GM12873 (cell line): ENCODE data around the gene ATP2C2.

Experiments used
- TF ChIP-seq, protein P1 (sequence below): IDR thresholded peaks from 2 replicates; pipeline ENCODE4 v1.5.1; 2012; ENCODE audit warnings: low read depth, mild to moderate bottlenecking, moderate library complexity, low read length, control low read depth; ENCODE audit not compliant: insufficient read depth; ENCODE audit errors: missing control alignments

ATP2C2 gene

DNA sequence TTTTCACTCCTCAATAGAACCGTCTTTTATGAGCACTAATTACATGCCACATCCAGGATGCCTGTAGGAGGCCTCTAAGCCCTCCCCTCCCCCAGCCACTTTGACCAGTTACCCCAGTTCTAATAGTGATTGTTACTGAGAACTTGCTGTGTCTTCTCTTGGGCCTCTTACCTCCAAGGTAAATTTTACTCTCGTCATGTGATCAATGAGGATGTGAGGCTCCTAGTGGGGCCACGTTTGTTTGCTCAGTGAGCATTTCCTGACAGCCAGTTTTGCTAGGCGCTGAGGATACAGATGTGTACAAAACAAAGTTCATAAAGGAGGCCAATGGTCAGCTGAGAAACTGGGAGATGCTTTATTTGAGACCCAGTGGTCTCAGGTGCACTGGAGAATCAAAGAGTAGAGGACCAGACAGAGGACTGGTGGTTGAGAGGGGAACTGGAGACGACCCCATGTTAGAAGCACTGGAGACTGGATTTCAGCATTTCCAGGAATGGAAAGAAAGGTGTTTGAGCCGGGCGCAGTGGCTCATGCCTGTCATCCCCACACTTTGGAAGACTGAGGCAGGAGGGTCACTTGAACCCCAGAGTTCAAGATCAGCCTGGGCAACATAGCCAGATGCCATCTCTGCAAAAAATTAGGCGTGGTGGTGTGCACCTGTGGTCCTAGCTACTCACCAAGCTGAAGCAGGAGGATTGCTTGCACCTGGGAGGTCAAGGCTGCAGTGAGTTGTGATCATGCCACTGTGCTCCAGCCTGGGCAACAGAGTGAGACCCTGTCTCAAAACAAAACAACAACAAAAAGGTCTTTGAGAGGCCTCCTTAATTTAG, 2.6 kb downstream of the ATP2C2 start:
- TF ChIP-seq, protein P1, sequence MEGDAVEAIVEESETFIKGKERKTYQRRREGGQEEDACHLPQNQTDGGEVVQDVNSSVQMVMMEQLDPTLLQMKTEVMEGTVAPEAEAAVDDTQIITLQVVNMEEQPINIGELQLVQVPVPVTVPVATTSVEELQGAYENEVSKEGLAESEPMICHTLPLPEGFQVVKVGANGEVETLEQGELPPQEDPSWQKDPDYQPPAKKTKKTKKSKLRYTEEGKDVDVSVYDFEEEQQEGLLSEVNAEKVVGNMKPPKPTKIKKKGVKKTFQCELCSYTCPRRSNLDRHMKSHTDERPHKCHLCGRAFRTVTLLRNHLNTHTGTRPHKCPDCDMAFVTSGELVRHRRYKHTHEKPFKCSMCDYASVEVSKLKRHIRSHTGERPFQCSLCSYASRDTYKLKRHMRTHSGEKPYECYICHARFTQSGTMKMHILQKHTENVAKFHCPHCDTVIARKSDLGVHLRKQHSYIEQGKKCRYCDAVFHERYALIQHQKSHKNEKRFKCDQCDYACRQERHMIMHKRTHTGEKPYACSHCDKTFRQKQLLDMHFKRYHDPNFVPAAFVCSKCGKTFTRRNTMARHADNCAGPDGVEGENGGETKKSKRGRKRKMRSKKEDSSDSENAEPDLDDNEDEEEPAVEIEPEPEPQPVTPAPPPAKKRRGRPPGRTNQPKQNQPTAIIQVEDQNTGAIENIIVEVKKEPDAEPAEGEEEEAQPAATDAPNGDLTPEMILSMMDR: no peak

DNA sequence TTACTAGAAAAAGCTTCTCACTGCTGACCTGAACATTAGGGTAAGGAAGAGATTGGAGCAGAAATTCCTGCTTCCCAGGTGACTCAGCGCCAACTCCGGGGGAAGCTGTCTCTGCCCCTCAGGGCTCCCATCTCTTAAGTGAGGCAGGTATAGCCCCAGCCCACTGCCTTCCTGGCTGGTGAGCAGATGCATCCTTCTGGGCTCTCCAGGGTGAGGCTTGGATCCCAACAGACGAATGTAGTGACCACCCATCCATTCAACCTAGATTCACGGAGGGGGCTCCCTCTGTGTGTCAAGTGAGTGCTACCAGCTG, 3.2 kb downstream of the ATP2C2 start:
- TF ChIP-seq, protein P1: no peak

DNA sequence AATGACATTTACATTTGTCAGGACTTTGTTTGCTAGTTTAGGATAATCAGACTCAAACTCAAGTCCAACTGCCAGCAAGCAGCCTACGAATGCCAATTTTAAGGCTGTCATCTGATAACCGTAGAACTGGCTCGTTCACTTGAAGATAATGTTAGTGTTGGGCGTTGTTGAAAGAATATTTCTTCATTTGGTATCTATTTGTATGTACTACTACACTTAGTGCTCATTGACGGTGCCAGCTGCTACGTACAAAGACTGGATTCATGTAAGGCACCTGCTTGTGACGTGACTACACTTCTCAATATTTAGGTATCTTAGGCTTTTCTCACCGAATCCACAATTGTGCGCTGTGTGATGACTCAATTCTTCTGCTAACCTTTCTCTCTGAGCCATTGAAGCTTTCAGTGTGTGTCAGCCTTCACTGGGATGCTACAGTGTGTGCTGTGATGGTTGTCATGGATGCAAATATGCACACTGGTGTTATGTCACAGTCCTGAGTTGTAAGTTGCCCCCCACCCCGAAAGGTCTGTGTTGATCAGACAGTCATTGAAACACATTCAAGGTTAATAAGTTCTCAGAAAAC, 5.7 kb downstream of the ATP2C2 start:
- TF ChIP-seq, protein P1: no peak

DNA sequence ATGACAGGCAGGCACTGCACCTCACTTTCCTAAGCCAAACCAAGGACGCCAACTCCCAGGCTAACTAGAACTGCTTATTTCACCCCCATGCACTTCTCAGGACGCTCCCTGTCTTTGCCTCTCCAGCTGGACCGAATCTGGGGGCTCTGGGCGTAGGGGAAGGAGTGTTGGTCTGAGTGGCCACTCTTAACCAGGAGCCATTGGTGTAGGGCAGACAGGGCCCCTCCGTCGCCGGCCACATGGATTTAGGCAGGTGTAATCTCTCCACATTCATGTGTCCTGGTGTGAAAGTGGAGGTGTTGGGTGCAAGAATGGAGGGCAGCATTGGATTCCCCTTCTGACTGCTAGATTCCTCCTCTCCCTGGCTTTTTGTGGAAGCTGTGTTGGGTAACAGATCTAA, 9.8 kb downstream of the ATP2C2 start:
- TF ChIP-seq, protein P1: no peak

DNA sequence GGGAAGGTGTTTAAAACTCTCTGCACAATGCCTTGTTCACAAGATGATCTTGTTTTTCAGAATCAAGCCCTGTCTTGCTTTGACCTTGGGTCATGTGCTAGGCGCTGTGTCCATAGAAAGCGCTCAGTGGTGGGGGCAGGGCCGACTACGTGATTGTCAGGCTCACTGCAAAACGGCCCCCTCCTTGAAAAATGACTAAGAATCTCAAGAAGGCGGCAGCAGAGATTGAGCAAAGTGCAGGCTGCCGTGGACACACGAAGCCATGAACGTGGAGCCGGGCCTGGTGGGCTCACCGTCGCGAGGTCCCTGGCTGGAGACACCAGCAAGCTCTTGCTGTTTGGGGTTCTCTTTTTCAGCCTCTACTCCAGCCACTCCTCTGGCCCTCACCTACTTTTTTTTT, 10.2 kb downstream of the ATP2C2 start:
- TF ChIP-seq, protein P1: no peak

DNA sequence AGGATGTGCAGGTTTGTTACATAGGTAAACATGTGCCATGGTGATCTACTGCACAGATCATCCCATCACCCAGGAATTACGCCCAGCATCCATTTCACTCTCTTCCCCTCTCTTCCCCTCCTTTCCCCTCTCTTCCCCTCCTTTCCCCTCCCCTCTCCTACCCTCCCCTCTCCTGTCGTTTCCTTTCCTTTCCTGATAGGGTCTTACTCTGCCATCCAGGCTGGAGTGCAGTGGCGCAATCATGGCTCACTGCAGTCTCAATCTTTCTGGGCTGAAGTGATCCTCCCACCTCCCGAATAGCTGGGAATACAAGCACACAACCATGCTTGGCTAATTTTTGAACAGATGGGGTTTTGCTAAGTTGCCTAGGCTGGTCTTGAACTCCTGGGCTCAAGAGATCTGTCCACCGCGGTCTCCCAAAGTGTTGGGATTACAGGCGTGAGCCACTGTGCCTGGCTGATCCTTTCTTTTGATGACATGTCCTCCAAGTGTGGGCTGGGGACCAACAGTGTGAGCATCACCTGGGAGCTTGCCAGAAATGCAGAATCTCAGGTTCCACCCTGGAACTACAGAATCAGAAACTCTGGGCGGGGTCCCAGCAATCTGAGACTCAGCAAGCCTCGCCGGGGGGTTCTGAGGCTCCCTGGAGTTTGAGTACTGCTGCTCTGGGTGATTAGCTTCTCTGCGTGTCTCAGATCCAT, 10.8 kb downstream of the ATP2C2 start:
- TF ChIP-seq, protein P1: no peak

DNA sequence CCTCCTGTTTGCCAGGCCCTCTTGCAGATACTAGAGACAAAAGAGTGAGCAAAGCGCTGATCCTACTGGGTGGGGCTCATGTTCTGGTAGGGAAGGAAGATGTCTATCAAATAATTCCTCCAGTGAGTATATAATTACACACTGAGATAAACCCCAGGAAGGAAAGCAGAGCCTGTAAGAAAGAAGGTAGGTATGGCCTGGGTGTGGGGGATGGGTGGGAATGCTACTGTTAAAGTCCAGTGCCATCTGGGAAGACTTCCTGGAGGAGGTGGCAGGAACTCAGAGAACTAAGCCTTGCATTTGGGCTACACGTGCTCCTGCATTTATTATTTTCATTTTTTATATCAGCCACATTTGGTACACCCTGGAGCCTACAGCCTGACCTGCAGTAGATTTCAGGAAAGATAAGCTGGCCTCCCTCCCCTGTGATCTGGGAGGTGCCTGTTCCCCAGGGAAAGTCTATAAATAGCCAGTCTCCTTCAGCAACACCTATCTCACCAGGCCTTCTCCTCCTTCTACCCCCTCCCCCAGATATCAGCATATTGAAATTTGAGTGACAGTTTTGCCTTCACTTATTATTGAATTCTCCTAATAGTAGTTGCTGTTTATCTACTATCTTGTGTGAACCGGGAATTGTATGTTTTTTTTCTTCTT, 11.5 kb downstream of the ATP2C2 start:
- TF ChIP-seq, protein P1: no peak
